Measurements from ENCODE around the gene HSDL1.

DNA sequence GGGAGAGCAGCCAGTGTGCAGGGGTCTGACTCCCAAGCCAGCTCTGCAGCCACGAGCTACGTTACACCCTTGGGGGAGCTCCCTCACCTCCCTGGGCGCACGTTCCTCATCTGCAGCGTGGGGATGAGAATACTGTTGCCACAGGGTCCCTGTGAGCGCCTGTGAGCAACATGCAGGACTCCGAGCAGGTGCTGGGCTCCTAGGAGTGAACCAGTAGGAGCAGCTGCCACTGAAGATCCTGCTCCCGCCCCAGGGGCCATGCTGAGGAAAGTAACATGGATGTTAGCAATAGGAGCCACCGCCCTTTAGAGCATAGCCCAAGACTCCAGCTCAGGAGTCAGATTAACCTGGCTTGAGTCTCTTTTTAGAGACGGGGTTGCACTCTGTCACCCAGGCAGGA lies 16.1 kb upstream of the HSDL1 start:
- TF ChIP-seq POLR2AphosphoS5 (IDR thresholded peaks at IDR 0.05) (no peak), CTCF (IDR thresholded peaks at IDR 0.05) (no peak), EP300 (IDR thresholded peaks at IDR 0.05) (no peak), POLR2A (IDR thresholded peaks at IDR 0.05) (no peak)
